Stimulated activated CD4-positive, alpha-beta T cell treated with anti-CD3 and anti-CD28 coated beads, Interleukin-15, amount 100 ng/mL, for 1 hour (primary cell): ENCODE results near the gene IDH3G.
"Not testable (repeated sequence)": the region's sequence is repeated elsewhere in the genome, so short reads cannot be mapped to it uniquely, and the experiment has no call there.

ENCODE experiments used
- DNase-seq, 2 donors: peaks; one replicate each; pipeline ENCODE4 v3.0.0-alpha.2; 2020; ENCODE audit warnings: low read depth in 1 of 2, low spot score in 1 of 2

The IDH3G gene

DNA sequence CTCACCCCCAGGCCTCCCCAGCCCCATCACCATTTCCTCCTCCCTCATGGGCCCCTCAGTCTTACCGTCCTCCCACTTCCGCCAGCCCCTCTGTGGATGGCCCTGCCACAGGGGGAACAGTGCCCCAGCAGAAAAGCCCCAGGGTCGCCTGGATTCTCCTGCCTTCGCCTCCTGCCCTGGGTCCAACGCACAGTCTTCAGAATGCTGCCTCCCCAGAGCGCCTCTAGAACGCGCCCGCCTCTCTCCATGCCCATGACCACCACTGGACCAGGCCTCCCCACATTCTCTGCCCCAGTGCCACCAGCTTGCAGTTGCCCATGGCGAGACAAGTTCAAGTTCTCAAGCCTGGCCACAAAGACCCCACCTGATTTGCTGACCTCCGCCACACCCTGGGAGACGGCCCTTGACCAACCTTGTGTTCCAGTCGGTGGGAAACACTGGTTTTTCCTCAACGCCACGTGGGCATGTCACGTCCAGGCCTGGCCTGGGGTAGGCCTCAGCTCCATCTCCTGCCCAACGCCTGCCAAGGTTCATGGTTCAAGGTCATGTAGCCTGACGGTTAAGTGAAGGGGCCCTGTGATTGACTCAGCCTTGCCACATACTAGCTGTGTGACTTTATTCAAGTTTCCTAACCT lies 30.8 kb downstream of the IDH3G start:
- no peak for DNase-seq

- no peak for DNase-seq
These were observed 31.5 kb downstream of the IDH3G start for GRCh38 chrX:153762626-153763173.

GRCh38 chrX:153761863-153762262 lies 32.3 kb downstream of the IDH3G start:
- no peak for DNase-seq

- no peak for DNase-seq
These were observed 39.0 kb downstream of the IDH3G start for GRCh38 chrX:153755136-153755535.

- no peak for DNase-seq
These were observed 43.9 kb downstream of the IDH3G start for GRCh38 chrX:153750127-153750774.

GRCh38 chrX:153749017-153749416 lies 45.2 kb downstream of the IDH3G start:
- DNase-seq = not testable (repeated sequence)

DNA sequence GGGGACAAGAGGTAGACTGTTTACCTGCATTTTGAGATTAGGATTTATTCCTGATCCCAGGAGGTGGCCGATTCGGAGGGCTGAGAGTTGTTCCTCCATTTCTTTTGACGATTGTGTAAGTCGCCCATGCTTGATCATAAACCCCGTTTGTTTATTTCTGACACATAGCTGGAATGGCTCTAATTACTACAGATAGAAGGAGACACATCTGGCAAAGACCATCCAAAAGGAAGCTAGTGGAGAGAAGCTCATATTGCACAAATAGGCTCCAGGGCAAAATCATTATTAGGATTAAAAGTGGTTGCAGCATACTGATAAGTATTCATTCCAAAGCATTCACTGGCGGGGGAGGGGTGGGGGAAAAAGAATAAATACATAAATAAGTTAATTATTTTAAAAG lies 47.2 kb downstream of the IDH3G start:
- DNase-seq = not testable (repeated sequence)

DNA sequence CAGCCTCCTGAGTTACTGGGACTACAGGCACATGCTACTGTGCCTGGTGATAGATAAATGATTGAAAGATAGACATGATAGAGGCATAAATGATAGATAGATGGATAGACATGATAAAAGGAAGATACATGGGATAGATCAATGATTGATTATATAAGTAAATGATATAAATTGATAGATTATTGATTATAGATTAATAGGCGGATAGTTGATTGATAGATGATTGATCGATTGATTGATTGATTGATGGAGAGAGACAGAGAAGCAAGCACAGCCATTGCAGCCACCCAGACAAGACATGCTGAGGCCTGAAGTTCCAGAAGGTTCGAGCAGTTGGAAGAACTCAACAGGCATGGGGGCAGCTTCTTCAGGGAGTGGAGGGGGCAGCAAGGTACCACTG lies 47.8 kb downstream of the IDH3G start:
- DNase-seq = no peak

GRCh38 chrX:153745067-153745433 lies 49.1 kb downstream of the IDH3G start:
- DNase-seq = not testable (repeated sequence)

DNA sequence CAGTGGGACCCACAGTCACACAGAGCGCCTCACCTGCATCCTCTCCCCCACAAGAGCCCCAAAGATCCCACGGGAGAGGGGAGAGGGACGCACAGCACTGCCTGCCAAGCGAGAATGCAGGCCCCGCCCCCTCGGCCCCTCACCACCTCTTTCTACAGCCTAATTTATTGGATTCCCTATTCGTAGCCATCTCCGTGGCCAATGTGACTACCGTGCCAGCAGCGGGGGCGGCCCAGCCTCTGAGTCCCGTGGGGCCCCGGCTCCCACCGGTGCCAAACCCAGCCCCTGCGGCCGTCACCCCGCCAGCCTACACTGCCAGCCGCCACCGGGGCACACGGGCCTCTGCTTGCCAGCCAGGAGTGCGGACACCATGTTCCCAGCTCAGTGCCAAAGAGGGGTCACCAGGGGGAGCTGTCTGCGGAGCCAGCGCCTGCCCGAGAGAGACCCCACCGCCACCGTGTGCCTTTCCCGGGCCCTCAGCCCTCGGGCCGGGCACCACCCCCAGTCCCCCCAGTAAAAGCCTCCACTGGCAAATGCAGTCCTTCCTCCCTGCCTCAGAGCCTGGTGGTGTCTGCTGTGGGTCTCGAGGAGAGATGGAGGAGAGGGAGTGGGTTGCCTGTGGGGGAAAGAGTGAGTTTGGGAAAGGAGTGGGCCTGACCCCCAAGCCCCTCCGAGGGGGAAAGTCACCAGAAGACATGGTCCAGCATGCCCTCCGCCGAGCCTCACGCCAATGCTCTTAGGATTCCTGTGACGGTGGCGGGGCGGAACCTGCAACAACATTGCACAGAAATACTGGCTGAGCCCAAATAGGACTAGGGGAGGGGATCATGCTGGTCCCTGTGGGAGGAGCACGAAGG lies 49.7 kb downstream of the IDH3G start:
- DNase-seq = no peak

- not testable (repeated sequence) for DNase-seq
These were observed 50.5 kb downstream of the IDH3G start for GRCh38 chrX:153743468-153744209.

DNA sequence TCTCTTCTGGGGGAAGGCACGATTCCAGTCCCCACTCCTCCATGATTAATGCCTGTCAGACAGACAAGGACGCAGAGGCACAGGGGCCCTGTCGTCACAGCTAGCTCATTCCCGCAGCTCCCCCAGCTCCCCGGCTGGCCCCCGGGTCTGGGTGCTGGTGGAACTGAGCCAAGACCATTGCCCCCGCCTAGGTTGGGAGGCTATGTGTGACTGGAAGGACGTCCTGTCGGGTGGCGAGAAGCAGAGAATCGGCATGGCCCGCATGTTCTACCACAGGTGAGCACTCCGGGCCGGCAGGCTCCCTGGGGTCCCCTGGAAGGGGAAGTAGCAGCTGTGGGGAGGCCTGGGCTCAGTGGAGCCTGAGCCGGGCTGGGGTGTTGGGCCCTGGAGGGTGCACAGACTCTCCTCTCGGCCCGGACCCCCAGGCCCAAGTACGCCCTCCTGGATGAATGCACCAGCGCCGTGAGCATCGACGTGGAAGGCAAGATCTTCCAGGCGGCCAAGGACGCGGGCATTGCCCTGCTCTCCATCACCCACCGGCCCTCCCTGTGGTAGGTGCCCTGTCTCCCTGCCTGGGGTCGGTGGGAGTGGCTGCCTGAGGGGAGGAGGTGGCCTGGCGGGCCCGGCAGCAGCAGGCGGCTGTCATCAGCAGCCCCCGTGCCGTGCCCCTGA lies 51.2 kb downstream of the IDH3G start:
- not testable (repeated sequence) for DNase-seq

DNA sequence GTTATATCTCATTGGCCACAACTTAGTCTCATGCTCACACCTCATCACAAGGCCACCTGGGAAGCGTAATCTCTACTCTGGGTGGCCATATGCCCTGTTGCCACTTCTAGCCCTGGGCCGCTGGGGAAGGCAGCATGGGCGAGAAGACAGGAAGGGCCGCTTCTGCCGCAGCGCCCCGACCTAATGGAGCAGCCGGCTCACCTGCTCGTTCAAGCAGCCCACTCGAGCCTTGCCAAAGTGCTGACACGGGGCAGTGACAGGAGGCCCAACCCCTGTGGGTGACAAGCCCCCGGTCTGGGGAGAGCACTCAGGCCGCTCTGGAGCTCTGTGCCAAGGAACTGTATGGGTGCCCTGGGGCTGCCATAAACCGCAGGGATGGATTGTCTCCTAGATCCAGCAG lies 52.1 kb downstream of the IDH3G start:
- DNase-seq = not testable (repeated sequence)

DNA sequence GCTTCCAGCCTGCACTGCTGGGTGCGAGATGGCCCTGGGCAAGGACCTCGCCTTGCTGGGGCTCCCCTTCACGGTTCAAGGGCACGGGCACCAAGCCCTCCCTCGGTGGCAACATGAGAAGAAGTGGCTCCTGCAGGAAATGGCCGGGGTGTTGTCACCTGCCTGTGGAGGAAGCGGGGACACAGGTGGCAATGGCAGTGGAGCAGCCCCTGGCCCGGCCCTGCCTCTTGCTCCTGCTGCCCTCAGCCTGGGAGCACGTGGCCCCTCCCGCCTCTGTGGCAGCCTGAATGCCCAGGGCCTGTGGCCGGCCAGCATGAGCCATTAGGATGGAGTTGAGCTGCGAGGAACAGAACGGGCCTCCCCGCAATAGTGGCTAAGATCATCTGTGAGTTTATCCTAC lies 52.7 kb downstream of the IDH3G start:
- no peak for DNase-seq

GRCh38 chrX:153740631-153741222 lies 53.4 kb downstream of the IDH3G start:
- DNase-seq = no peak

DNA sequence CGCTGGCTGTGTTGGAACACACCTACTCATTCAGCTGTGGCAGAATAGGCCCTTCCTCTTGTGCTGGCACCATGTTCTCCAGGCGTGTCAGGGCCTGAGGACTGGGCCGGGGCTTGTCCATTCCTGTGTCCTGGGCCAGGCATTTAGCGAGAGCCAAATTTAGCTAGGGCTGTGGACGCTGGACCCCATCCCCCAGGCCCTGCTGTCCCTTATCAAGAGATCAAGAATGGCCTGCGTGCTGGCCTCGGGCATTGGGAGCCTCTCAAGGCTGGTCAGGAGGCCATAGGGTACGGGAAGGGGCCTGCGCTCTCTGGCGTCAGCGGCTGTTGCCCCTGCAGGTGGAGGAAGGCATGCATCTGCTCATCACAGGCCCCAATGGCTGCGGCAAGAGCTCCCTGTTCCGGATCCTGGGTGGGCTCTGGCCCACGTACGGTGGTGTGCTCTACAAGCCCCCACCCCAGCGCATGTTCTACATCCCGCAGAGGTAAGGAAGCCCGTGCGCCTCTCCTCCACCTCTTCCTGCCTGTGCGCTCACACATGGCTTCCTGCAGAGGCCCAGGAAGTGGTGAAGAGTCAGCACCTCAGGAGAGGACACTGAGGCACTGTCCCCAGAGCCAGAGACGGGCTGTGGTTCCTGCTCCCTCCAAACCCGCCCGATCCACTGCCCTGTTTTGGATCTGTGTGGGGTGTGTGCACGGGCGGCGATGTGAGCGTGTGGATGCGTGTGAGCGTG lies 54.3 kb downstream of the IDH3G start:
- no peak for DNase-seq

GRCh38 chrX:153738056-153738605 lies 56.0 kb downstream of the IDH3G start:
- DNase-seq = no peak

DNA sequence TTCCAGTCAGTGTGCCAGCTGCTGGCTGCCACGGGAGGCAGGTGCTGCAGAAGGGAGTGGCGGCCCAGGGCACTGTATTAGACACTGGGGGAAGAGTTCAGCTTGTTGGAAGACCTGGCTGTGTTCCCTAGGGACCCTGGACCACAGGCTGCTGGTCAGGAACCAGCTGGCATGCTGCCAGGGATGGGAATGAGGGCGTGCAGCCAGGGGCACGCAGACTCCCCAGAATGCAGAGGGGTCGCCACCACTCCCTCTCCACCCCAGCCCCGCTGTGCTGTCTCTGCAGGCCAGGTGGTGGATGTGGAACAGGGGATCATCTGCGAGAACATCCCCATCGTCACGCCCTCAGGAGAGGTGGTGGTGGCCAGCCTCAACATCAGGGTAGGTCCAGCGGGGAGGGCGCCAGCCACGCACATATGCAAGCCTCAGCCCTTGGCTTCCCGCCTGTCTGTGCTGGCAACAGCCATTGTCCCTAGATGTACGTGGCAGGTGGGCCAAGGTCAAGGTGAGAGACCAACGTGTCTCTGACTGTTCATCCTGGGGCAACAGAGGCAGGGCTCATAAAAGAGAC lies 57.2 kb downstream of the IDH3G start:
- no peak for DNase-seq
